ENCODE data around the gene DDX17.

GRCh38 chr22:38518620-38519019 is 12.5 kb upstream of the DDX17 start:
- TF ChIP-seq CTCF (optimal IDR thresholded peaks at IDR 0.05 in 1 of 3, IDR thresholded peaks at IDR 0.05 in 1 of 3, conservative IDR thresholded peaks at IDR 0.05 in 1 of 3; ENCODE audit: extremely low read depth in 1 of 3, insufficient read depth in 2 of 3, low read length in 3 of 3) (no peak), EZH2 (IDR thresholded peaks at IDR 0.05; ENCODE audit: low read length) (no peak)

All from keratinocyte (primary cell).